Liver (tissue), 9 donors: ENCODE data around the gene PEAK3. TPM values are rescaled to one million over a fixed set of nuclear protein-coding genes. Genes with fewer than 3 reads are reported as not detected.

Source experiments
- DNase-seq: peaks from one replicate; pipeline ENCODE4 v3.0.0-alpha.2; 2017; ENCODE audit warnings: low spot score
- H3K27ac ChIP-seq, 2 donors: one replicate each; pipeline ENCODE4 v1.7.0; 2013; ENCODE audit warnings: inconsistent platforms in 2 of 2, low read length in 2 of 2, control low read depth in 1 of 2, low read depth in 1 of 2, mild to moderate bottlenecking in 1 of 2
- H3K27me3 ChIP-seq, 4 donors: one replicate each; pipeline versions ENCODE4 v1.6.1 to v1.7.0; 2013; ENCODE audit warnings: low read length in 3 of 4, inconsistent platforms in 1 of 4, mild to moderate bottlenecking in 1 of 4, moderate library complexity in 1 of 4; ENCODE audit not compliant: control insufficient read depth in 4 of 4, insufficient read depth in 4 of 4
- H3K36me3 ChIP-seq, 4 donors: one replicate each; pipeline versions ENCODE4 v1.6.1 to v1.7.0; 2013; ENCODE audit warnings: low read length in 3 of 4, mild to moderate bottlenecking in 3 of 4, low read depth in 1 of 4, moderate library complexity in 1 of 4; ENCODE audit not compliant: control insufficient read depth in 4 of 4, insufficient read depth in 3 of 4
- H3K4me1 ChIP-seq, 4 donors: one replicate each; pipeline versions ENCODE4 v1.6.1 to v1.7.0; 2013; ENCODE audit warnings: low read length in 3 of 4, mild to moderate bottlenecking in 3 of 4, moderate library complexity in 1 of 4; ENCODE audit not compliant: control insufficient read depth in 4 of 4, insufficient read depth in 4 of 4
- H3K4me3 ChIP-seq, 3 donors: one replicate each; pipeline versions ENCODE4 v1.6.1 to v1.7.0; 2013; ENCODE audit warnings: low read length in 3 of 3, control low read depth in 1 of 3, low read depth in 1 of 3, mild to moderate bottlenecking in 1 of 3
- H3K9ac ChIP-seq, 2 donors: one replicate each; pipeline ENCODE4 v1.7.0; 2013; ENCODE audit warnings: low read length in 2 of 2, mild to moderate bottlenecking in 2 of 2, moderate library complexity in 2 of 2, control low read depth in 1 of 2, low read depth in 1 of 2
- H3K9me3 ChIP-seq, 4 donors: one replicate each; pipeline versions ENCODE4 v1.6.1 to v1.7.0; 2013; ENCODE audit warnings: low read length in 3 of 4; ENCODE audit not compliant: control insufficient read depth in 4 of 4
- ATF3 ChIP-seq: IDR thresholded peaks from 2 replicates; pipeline ENCODE4 v1.6.1; 2016; ENCODE audit warnings: antibody characterized with exemption
- CTCF ChIP-seq: fragments of 150-350 bp; IDR thresholded peaks from 2 replicates; pipeline ENCODE4 v1.5.1; 2017; ENCODE audit warnings: improper control_type of control experiment, low read depth, low read length; ENCODE audit not compliant: missing input control
- EGR1 ChIP-seq, 2 donors: IDR thresholded peaks; 2 replicates each; pipeline ENCODE4 v1.6.1; 2016 to 2018; ENCODE audit warnings: antibody characterized with exemption in 2 of 2, low read depth in 2 of 2
- FOXA1 ChIP-seq: IDR thresholded peaks from 2 replicates; pipeline ENCODE4 v1.6.1; 2016; ENCODE audit warnings: antibody characterized with exemption
- FOXA2 ChIP-seq: IDR thresholded peaks from 2 replicates; pipeline ENCODE4 v1.6.1; 2016; ENCODE audit warnings: antibody characterized with exemption
- GABPA ChIP-seq, 2 donors: IDR thresholded peaks in 1 of 2; conservative IDR thresholded peaks in 1 of 2; 2 replicates each; pipeline ENCODE4 v1.6.1; 2016; ENCODE audit warnings: antibody characterized with exemption in 2 of 2, mild to moderate bottlenecking in 1 of 2, moderate library complexity in 1 of 2
- HNF4A ChIP-seq, 2 donors: conservative IDR thresholded peaks; 2 replicates each; pipeline ENCODE4 v1.6.1; 2016; ENCODE audit warnings: antibody characterized with exemption in 2 of 2, mild to moderate bottlenecking in 2 of 2
- HNF4G ChIP-seq: IDR thresholded peaks from 2 replicates; pipeline ENCODE4 v1.6.1; 2016; ENCODE audit warnings: antibody characterized with exemption
- JUND ChIP-seq, 2 donors: IDR thresholded peaks; 2 replicates each; pipeline ENCODE4 v1.6.1; 2016; ENCODE audit warnings: antibody characterized with exemption in 2 of 2
- NR2F2 ChIP-seq: IDR thresholded peaks from 2 replicates; pipeline ENCODE4 v1.6.1; 2016; ENCODE audit warnings: antibody characterized with exemption
- RAD21 ChIP-seq, 2 donors: IDR thresholded peaks; 2 replicates each; pipeline ENCODE4 v1.6.1; 2016; ENCODE audit warnings: antibody characterized with exemption in 2 of 2, mild to moderate bottlenecking in 2 of 2
- REST ChIP-seq: IDR thresholded peaks from 2 replicates; pipeline ENCODE4 v1.6.1; 2016; ENCODE audit warnings: antibody characterized with exemption, mild to moderate bottlenecking
- RXRA ChIP-seq, 2 donors: IDR thresholded peaks; 2 replicates each; pipeline ENCODE4 v1.6.1; 2017 to 2018; ENCODE audit warnings: antibody characterized with exemption in 2 of 2, mild to moderate bottlenecking in 1 of 2
- TAF1 ChIP-seq: conservative IDR thresholded peaks from 2 replicates; pipeline ENCODE4 v1.6.1; 2016; ENCODE audit warnings: antibody characterized with exemption, mild to moderate bottlenecking
- YY1 ChIP-seq: IDR thresholded peaks from 2 replicates; pipeline ENCODE4 v1.6.1; 2016; ENCODE audit warnings: antibody characterized with exemption, mild to moderate bottlenecking
- ZBTB33 ChIP-seq: IDR thresholded peaks from 2 replicates; pipeline ENCODE4 v1.6.1; 2016; ENCODE audit warnings: antibody characterized with exemption
- WGBS: extraction: QIAGEN DNeasy Blood & Tissue Kit; methylation state at CpG from one replicate; pipeline ENCODE4 v1.1.7; 2013; 5-methylcytosine and 5-hydroxymethylcytosine counted together
- polyA plus RNA-seq, 2 donors: library from polyadenylated mRNA; stranded (reverse) in 1 of 2; unstranded in 1 of 2; fragments of 200-250 nt in 1 of 2; fragments of >200 nt in 1 of 2; fragmentation: Nextera tagmentation in 1 of 2; extraction: Ambion mirVana in 1 of 2; gene quantifications; one replicate each; pipeline versions ENCODE4 v1.2.1 to v1.2.3, GENCODE V29; 2013 to 2015
- total RNA-seq, 2 donors: library from RNA; depleted of rRNA; stranded (reverse); fragments of >200 nt; gene quantifications; one replicate each; pipeline ENCODE4 v1.2.3, GENCODE V29; 2014
- donor health status: healthy.
- donor health status: healthy.
- donor health status: healthy.
- donor health status: healthy.
- donor health status: healthy.

PEAK3 gene
- total RNA-seq (under 1 TPM; 0.09 to 0.67 TPM), polyA plus RNA-seq (under 1 TPM; 0.21 to 0.42 TPM)

- Histone ChIP-seq H3K27ac (peak within 1 kb of the TSS; percentile 54 to 59), H3K9ac (no peak within 1 kb of the TSS), H3K4me3 (peak within 1 kb of the TSS in 1 of 3 donors; percentile 40), H3K27me3 (no peaks in the 10 kb centered on the region), H3K9me3 (no peaks in the 10 kb centered on the region), H3K36me3 (no peaks in the 10 kb centered on the region), H3K4me1 (no peaks in the 10 kb centered on the region)
- WGBS: 24% methylated on average over 41 of the region's 41 CpGs
- TF ChIP-seq REST (no peak), RXRA (IDR thresholded peaks at IDR 0.05) (peak in 1 of 2 donors; percentile 35), NR2F2 (no peak), FOXA2 (no peak), CTCF (no peak), FOXA1 (no peak), TAF1 (no peak), HNF4A (conservative IDR thresholded peaks at IDR 0.05) (no peak), GABPA (IDR thresholded peaks at IDR 0.05 in 1 of 2, conservative IDR thresholded peaks at IDR 0.05 in 1 of 2) (peak in 1 of 2 donors; percentile 12)
- DNase-seq: no peak
Measured at GRCh38 chr19:2282062-2282861, at the start of gene PEAK3. TSS of gene PEAK3 (minus strand) at chr19:2282175. CDS start at chr19:2280931, 1,244 bp downstream.

GRCh38 chr19:2330632-2331284, 48.8 kb upstream of the PEAK3 start:
- WGBS: 50% methylated on average over 20 of the region's 20 CpGs
- DNase-seq: no peak
- peaks cover 16 to 40% (median 33%) of the 10 kb centered on the region in 4 donors for H3K4me1 ChIP-seq
- H3K36me3 ChIP-seq: no peaks in the 10 kb centered on the region
- H3K9me3 ChIP-seq: no peaks in the 10 kb centered on the region
- peak overlapping the region in 1 of 2 donors; percentile 7 for H3K27ac ChIP-seq
- no peak overlapping the region for H3K4me3 ChIP-seq
- no peaks in the 10 kb centered on the region for H3K27me3 ChIP-seq
- no peak overlapping the region for H3K9ac ChIP-seq
- peak; percentile 40 for TF ChIP-seq HNF4G
- peak; percentile 76 to 77 for TF ChIP-seq HNF4A (conservative IDR thresholded peaks at IDR 0.05)
- TF ChIP-seq ZBTB33: no peak
- no peak for TF ChIP-seq ATF3
- TF ChIP-seq GABPA (IDR thresholded peaks at IDR 0.05 in 1 of 2, conservative IDR thresholded peaks at IDR 0.05 in 1 of 2): no peak
- TF ChIP-seq EGR1 (IDR thresholded peaks at IDR 0.05; ENCODE audit: low read depth in 2 of 2): no peak
- TF ChIP-seq RAD21 (IDR thresholded peaks at IDR 0.05): no peak
- no peak for TF ChIP-seq REST
- TF ChIP-seq RXRA (IDR thresholded peaks at IDR 0.05): no peak
- TF ChIP-seq YY1: no peak
- no peak for TF ChIP-seq JUND (IDR thresholded peaks at IDR 0.05)
- TF ChIP-seq CTCF: no peak
